Measurements from ENCODE around the gene PRAC1.

GRCh38 chr17:48718761-48719641, 3.3 kb downstream of the PRAC1 start:
- TF ChIP-seq HDAC2 (IDR thresholded peaks at IDR 0.05; ENCODE audit: borderline replicate concordance in 1 of 2, low read depth in 2 of 2, low read length in 2 of 2) (no peak), BRCA1 (IDR thresholded peaks at IDR 0.05; ENCODE audit: low read depth, low read length) (no peak), CTCF (IDR thresholded peaks at IDR 0.05; ENCODE audit: control extremely low read depth in 1 of 3, insufficient read depth in 1 of 3, low read depth in 1 of 3, low read length in 3 of 3) (no peak), MAFK (IDR thresholded peaks at IDR 0.05; ENCODE audit: low read depth, low read length) (no peak), CHD2 (IDR thresholded peaks at IDR 0.05; ENCODE audit: low read length) (no peak), POLR2A (IDR thresholded peaks at IDR 0.05; ENCODE audit: control extremely low read depth in 1 of 2, low read depth in 2 of 2, low read length in 2 of 2) (no peak), JUN (IDR thresholded peaks at IDR 0.05; ENCODE audit: low read depth, low read length) (no peak), ASH2L (IDR thresholded peaks at IDR 0.05; ENCODE audit: low read length) (peak; percentile 48), PHF8 (conservative IDR thresholded peaks at IDR 0.05; ENCODE audit: low read depth, low read length) (no peak)
